BJ (cell line): Measurements from ENCODE around the gene DPM2. TPM values are rescaled to one million over a fixed set of nuclear protein-coding genes. Genes with fewer than 3 reads are reported as not detected.

Experiments
- CTCF ChIA-PET: fragments of 350-600 bp; formaldehyde crosslinking; extraction: SDS; loops from one replicate; lab custom pipeline; 2021; ENCODE audit warnings: antibody characterized with exemption, inconsistent platforms; lab: Yijun Ruan, JAX
- POLR2A ChIA-PET: fragments of 300-600 bp; sonication (Branson Sonifier 250); formaldehyde crosslinking; extraction: SDS; loops from one replicate; lab custom pipeline; 2021; ENCODE audit warnings: antibody characterized with exemption; lab: Charles Lee
- DNase-seq: peaks from one replicate; pipeline ENCODE4 v3.0.0-alpha.2; 2011; ENCODE audit warnings: low read depth
- H3K27me3 ChIP-seq: 2 replicates; pipeline ENCODE4 v1.6.0; 2011; ENCODE audit warnings: low read length; ENCODE audit not compliant: control insufficient read depth, insufficient read depth
- H3K36me3 ChIP-seq: 2 replicates; pipeline ENCODE4 v1.5.1; 2011; ENCODE audit warnings: low read length; ENCODE audit not compliant: control insufficient read depth, insufficient read depth
- H3K4me3 ChIP-seq: 2 replicates; pipeline ENCODE4 v1.5.1; 2011; ENCODE audit warnings: low read depth, mild to moderate bottlenecking, control low read depth, low read length
- polyA plus RNA-seq: library from polyadenylated mRNA; depleted of rRNA; stranded (reverse); fragments of >200 nt; gene quantifications from 2 replicates; pipeline ENCODE4 v1.2.3, GENCODE V29; 2011
- TF ChIP-seq, protein P1 (sequence below): IDR thresholded peaks from 2 replicates; pipeline ENCODE4 v1.5.1; 2011; ENCODE audit warnings: low read depth, mild to moderate bottlenecking, control low read depth, inconsistent platforms, low read length, moderate library complexity; ENCODE audit not compliant: insufficient read depth

Gene DPM2
- polyA plus RNA-seq, 1 experiment: 55.3 TPM

DNA sequence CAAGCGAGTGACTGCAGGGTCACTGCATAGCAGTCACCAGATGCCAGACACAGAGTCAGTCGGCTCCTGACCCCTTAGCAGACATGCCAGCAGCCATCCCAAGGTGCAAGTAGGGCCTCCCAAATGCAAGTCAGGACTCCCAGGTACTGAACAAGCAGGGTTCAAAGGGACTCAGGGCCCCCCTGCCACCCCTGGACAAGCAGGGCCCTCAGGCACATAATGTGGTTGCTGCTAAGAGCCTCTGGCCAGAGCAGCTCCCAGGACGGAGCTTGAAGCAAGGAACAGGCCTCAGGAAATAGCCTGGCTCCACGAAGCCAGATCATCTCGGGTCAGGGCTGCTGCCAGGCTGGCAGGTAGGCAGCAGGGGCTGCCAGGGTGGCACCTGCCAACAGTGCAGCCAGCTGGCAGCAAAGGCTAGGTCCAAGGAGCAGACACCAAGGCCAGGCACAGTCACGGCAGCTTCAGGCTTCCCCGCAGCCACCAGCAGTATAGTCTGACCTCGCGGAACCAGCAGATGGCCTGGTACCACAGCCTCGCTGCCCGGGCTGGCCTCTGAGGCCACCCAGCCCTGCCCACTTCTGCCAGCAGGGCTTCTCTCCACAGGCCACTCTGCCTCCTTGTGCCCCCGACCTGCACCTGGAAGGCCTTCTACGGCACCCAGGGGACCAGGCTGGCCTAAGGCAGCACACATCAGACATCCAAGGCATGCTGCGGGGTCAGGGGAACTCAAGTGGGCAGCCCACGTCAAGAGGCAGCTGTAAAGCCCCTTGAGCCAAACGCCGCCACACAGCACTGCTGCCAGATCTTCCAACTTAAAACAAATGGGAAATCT is 35.7 kb upstream of the DPM2 start:
- ChIA-PET POLR2A (no interaction called here), CTCF (interaction anchor here (0.9 to 1.6 kb wide), 4 partner anchors 29 to 289 kb away, joined by 3 to 5 read pairs (median 4); no protein-coding TSS in a partner anchor)
- H3K27me3 ChIP-seq: no peaks in the 10 kb centered on the region
- no peak overlapping the region for H3K4me3 ChIP-seq
- H3K36me3 ChIP-seq: no peaks in the 10 kb centered on the region
- no peak for DNase-seq
- TF ChIP-seq, protein P1, sequence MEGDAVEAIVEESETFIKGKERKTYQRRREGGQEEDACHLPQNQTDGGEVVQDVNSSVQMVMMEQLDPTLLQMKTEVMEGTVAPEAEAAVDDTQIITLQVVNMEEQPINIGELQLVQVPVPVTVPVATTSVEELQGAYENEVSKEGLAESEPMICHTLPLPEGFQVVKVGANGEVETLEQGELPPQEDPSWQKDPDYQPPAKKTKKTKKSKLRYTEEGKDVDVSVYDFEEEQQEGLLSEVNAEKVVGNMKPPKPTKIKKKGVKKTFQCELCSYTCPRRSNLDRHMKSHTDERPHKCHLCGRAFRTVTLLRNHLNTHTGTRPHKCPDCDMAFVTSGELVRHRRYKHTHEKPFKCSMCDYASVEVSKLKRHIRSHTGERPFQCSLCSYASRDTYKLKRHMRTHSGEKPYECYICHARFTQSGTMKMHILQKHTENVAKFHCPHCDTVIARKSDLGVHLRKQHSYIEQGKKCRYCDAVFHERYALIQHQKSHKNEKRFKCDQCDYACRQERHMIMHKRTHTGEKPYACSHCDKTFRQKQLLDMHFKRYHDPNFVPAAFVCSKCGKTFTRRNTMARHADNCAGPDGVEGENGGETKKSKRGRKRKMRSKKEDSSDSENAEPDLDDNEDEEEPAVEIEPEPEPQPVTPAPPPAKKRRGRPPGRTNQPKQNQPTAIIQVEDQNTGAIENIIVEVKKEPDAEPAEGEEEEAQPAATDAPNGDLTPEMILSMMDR: no peak

DNA sequence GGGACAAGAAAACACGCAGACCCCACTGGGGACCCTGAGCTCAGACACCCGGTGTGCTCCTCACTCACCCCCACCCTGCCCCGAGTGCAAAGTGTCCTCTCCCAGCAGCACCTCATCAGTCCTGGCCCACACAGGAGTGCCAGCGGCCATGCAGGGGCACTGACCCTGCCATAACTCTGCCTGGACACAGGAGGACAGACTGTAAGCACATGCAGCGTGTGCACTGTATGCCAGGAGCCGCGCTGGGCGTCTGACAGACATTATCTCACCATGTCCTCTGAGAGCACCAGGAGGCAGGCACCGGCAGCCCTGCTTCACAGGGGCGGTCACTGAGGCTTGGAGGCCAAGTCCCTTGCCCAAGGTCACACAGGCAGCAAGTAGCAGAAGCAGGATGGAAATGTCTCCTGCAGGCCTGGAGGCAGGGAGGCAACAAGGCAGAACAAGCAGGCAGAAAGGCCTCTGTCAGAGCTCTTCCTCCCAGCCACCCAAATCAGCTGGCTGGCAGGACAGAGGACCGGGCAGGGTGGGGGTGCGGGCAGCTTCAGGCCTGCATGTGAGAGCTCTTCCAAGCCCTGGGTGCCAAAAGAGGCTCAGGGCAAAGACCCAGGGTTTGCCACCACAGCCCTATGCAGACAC is 34.7 kb upstream of the DPM2 start:
- TF ChIP-seq, protein P1: no peak
- Histone ChIP-seq H3K4me3 (no peak overlapping the region), H3K36me3 (no peaks in the 10 kb centered on the region), H3K27me3 (no peaks in the 10 kb centered on the region)
- no peak for DNase-seq
- CTCF ChIA-PET: interaction anchor here (0.9 to 1.6 kb wide), 3 partner anchors 28 to 63 kb away, joined by 3 to 5 read pairs (median 4); no protein-coding TSS in a partner anchor
- POLR2A ChIA-PET: no interaction called here

DNA sequence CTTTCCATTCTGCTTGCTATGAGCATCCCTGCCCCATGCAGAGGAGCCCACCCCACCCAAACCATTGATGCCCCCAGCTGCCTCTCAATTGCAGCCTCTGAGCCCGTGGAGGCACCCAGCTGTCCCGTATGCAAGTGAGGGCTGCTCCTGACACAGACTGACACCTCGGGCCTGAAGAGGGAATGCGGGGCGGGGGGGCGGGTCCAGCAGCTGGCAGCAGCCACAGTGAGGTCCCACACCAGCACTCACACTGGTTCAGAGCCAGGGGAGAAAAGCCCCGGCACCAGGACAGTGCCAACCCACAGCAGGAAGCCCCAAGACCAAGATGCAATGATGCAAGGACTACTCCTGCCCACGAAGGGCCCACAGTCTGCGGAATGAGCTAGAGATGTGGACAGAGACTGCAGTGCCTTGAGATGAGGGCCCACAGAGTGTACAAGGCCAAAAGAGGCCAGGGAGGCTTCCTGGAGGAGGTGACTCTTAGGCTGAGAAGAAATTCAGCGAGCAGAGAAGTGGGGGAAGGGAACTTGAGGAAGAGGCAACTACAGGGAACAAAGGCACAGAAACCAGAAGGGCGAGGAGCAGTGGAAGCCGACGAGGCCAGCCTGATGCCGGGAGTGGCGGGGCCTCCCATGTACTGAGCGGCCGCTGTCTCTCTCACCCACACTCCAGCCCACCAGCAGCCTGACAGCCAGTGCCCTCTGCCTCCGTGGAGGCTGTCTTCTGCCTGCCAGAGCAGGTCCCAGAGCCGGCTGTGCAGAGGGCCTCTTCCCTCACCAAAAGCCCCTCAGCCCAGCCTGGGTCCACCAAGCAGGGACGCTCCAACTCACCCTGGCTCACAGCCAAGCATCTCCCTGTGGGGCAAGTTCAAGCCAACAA is 33.9 kb upstream of the DPM2 start:
- H3K27me3 ChIP-seq: no peaks in the 10 kb centered on the region
- no peak overlapping the region for H3K4me3 ChIP-seq
- H3K36me3 ChIP-seq: no peaks in the 10 kb centered on the region
- no peak for DNase-seq
- ChIA-PET CTCF (interaction anchor here (1.6 to 2.5 kb wide), 2 partner anchors 29 to 64 kb away, joined by 5 to 9 read pairs; no protein-coding TSS in a partner anchor), POLR2A (no interaction called here)
- TF ChIP-seq, protein P1: no peak

DNA sequence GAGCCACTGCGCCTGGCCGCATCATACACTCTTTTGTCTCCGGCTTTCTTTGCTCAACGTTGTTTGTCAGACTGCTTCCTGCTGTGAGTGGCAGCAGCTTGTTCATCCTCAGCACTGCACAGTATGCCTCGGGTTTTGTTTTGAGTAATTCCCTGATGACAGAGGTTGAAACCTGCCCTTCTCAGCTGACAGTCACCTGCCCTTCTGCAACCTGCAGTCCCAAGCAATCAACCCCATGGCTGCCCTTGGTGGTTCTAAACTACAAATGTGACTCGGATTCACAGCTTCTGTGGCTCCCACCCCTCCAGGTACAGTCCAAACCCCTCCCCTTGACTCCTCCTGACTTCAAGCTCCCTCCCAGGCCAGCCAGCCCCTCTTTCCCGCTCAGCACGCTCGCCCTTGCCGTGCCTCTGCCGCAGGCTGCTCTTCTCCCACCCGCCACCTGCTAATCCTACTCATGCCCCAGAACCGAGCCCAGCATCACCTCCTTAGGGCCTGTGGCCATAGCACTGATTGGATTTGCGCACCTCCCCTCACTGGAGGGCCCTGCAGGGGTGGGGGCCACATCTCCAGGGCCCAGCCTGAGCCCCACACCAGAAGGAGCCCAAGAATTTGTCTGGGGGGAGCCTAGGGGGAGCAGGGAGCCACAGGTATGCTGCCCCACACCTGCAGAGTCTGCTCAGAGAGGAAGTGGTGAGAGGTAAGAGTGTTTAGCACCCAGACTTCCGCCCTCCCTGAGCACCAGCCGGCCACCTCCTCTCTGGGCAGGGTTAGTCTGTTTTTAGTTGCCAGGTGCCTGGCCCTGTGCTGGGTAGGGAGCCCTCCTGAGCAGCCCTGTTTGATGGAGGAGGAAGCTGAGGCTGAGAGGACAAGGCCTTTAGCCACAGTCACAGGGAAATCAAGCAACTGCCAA is 33.0 kb upstream of the DPM2 start:
- no peaks in the 10 kb centered on the region for H3K27me3 ChIP-seq
- CTCF ChIA-PET: interaction anchor here (1.6 to 2.5 kb wide), 2 partner anchors 28 to 64 kb away, joined by 5 to 9 read pairs; no protein-coding TSS in a partner anchor
- POLR2A ChIA-PET: interaction anchor here (0.6 kb wide), 1 partner anchor 20 kb away, joined by 4 read pairs; no protein-coding TSS in a partner anchor
- H3K36me3 ChIP-seq: no peaks in the 10 kb centered on the region
- no peak for DNase-seq
- TF ChIP-seq, protein P1: no peak
- no peak overlapping the region for H3K4me3 ChIP-seq
